ENCODE measurements around the gene NOL9. TPM values are rescaled to one million over a fixed set of nuclear protein-coding genes. Genes with fewer than 3 reads are reported as not detected.

Gene NOL9
- total RNA-seq, 3 donors from 2014 or later, result 20.0 to 28.3 (median 21.1) TPM

DNA sequence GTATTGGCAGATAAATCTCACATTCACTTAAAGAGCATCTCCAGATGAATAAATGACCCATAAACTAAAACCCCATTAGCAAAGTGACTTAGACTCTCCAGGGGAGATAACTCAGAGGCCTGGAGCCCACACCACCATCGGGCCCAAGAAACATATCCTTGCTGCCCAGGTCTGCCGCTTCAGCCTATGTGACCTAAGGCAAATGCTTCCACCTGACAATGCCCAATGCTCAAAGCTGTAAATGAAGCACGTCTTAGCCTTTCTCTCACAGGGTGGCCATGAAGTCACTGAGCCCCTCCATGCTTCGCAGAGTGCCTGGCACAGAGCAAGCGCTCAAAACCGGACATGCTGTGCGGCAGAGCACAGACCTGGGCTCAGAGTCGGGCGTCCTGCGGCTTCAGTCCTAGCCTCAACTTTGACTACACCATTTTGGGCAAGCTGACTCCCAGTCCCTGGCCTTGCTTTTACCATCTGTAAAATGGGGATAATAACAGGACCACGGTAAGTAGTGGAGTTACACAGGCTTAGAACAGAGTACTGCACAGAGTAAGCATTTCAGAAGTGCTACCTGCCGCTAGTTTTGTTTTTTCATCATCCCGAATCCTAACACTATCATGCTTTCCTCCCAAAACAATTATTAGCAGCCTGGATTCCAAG lies 23.7 kb downstream of the NOL9 start:
- H3K4me1 ChIP-seq (ENCODE audit: low read depth), result no peaks in the 10 kb centered on the region
- no peaks in the 10 kb centered on the region for H3K9me3 ChIP-seq
- no peak overlapping the region for H3K4me3 ChIP-seq
- TF ChIP-seq, protein P1, sequence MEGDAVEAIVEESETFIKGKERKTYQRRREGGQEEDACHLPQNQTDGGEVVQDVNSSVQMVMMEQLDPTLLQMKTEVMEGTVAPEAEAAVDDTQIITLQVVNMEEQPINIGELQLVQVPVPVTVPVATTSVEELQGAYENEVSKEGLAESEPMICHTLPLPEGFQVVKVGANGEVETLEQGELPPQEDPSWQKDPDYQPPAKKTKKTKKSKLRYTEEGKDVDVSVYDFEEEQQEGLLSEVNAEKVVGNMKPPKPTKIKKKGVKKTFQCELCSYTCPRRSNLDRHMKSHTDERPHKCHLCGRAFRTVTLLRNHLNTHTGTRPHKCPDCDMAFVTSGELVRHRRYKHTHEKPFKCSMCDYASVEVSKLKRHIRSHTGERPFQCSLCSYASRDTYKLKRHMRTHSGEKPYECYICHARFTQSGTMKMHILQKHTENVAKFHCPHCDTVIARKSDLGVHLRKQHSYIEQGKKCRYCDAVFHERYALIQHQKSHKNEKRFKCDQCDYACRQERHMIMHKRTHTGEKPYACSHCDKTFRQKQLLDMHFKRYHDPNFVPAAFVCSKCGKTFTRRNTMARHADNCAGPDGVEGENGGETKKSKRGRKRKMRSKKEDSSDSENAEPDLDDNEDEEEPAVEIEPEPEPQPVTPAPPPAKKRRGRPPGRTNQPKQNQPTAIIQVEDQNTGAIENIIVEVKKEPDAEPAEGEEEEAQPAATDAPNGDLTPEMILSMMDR (IDR thresholded peaks at IDR 0.05), result no peak
- peaks cover 11% of the 10 kb centered on the region for H3K36me3 ChIP-seq (ENCODE audit: low read depth)
- intact Hi-C loops (cut with DNase I, micrococcal nuclease), result no loop called here
- DNase-seq (peak in 1 of 3 donors; percentile 20), ATAC-seq (no peak)

DNA sequence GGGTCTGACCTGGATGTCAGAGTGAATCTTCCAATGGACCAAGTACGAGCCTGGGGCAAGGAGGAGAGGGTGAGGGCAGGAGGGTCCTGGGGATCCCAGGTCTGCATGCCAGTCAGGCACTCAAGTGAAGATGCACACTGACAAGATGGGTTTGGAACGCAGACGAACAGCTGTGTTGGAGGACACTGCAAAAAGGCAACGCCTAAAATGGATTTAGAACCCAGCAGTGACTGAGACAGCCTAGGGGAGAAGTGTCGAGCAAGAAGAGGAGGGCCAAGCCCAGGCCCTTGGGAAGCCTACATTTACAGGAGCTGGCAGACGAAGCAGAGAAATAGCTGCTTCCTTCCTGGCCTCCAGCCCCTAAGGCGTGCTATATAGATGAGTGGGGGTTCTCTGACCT lies 25.8 kb downstream of the NOL9 start:
- TF ChIP-seq, protein P1 (IDR thresholded peaks at IDR 0.05), result no peak
- no peak overlapping the region for H3K4me3 ChIP-seq
- peaks cover 11% of the 10 kb centered on the region for H3K36me3 ChIP-seq (ENCODE audit: low read depth)
- H3K9me3 ChIP-seq, result no peaks in the 10 kb centered on the region
- no peaks in the 10 kb centered on the region for H3K4me1 ChIP-seq (ENCODE audit: low read depth)
- intact Hi-C loops (cut with DNase I, micrococcal nuclease), result no loop called here
- ATAC-seq, result no peak
- DNase-seq, result peak in 1 of 3 donors; percentile 2

DNA sequence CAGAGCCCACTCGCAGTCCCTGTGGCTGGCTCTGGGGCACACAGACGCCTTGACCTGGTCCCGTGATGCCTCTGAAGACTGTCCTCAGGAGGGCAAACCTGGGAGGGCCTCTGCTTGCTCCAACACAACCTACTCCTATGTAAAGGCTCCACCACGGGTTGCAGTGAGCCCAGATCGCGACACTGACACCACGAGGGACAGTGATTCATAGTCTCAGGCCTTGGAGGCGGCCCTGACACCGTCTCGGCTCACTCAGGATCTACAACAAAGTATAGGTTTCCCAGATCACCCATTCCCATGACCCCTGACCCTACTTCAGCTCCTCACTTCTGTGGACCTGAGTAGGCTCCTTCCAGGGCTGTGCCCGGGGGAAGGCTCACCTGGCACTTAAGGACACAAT lies 28.0 kb downstream of the NOL9 start:
- DNase-seq (peak in 1 of 3 donors; percentile 15), ATAC-seq (no peak)
- H3K4me3 ChIP-seq, result no peak overlapping the region
- intact Hi-C loops (cut with DNase I, micrococcal nuclease), result no loop called here
- no peaks in the 10 kb centered on the region for H3K36me3 ChIP-seq (ENCODE audit: low read depth)
- H3K9me3 ChIP-seq, result no peaks in the 10 kb centered on the region
- TF ChIP-seq, protein P1 (IDR thresholded peaks at IDR 0.05), result no peak
- no peaks in the 10 kb centered on the region for H3K4me1 ChIP-seq (ENCODE audit: low read depth)

DNA sequence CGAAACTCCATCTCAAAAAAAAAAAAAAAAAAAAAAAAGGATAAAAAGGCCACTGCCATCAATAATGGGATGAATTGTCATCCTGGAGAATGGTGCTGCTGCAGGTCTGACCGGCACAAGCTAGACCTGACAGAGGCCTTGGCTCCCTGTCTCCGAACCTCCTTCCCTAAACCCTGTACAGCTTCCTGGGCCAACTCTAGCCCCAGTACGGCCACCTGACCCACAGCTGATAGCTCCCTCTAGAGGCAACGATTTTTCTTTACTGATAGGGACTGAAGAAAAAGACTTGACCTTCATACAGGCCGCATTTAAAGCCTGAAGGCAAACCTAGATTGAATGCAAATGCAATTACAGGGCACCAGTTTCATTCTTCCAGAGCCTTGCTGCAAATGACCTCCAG lies 30.7 kb downstream of the NOL9 start:
- intact Hi-C loops (cut with DNase I, micrococcal nuclease), result no loop called here
- no peak overlapping the region for H3K4me3 ChIP-seq
- no peaks in the 10 kb centered on the region for H3K9me3 ChIP-seq
- DNase-seq (peak in 2 of 3 donors; percentile 20 to 28), ATAC-seq (peak; percentile 76)
- no peaks in the 10 kb centered on the region for H3K4me1 ChIP-seq (ENCODE audit: low read depth)
- no peaks in the 10 kb centered on the region for H3K36me3 ChIP-seq (ENCODE audit: low read depth)
- TF ChIP-seq, protein P1 (IDR thresholded peaks at IDR 0.05), result no peak

DNA sequence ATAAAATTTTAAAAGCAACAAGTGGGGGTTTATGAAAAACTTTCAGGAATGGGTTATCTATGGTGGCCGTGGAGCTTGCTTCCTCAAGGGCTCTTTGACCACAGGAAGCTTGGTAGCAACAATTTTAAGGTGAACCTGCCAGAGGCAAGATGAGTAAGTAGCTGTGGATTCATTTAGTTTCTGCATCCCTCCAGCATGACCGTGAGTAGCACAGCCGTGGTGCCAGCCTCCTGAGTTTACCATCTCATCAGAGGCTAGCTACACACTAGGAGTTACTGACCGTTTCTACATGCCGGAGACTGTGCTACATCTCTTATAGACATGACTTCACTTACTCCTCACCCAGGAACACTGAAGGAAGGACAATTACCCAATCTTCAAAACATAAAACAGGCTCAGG lies 32.8 kb downstream of the NOL9 start:
- Histone ChIP-seq H3K4me3 (no peak overlapping the region), H3K4me1 (ENCODE audit: low read depth) (no peaks in the 10 kb centered on the region), H3K36me3 (ENCODE audit: low read depth) (no peaks in the 10 kb centered on the region), H3K9me3 (no peaks in the 10 kb centered on the region)
- TF ChIP-seq, protein P1 (IDR thresholded peaks at IDR 0.05), result no peak
- ATAC-seq (no peak), DNase-seq (no peak)
- intact Hi-C loops (cut with DNase I, micrococcal nuclease), result no loop called here

Measured in mucosa of descending colon (tissue), 3 donors.